Fibroblast of mammary gland (primary cell): ENCODE results near the gene FRMD3.

Source experiments
- DNase-seq: peaks from one replicate; pipeline ENCODE4 v3.0.0-alpha.2; 2010; ENCODE audit warnings: low read depth
- H3K4me3 ChIP-seq: 2 replicates; pipeline ENCODE4 v1.5.1; 2011; ENCODE audit warnings: low read depth, mild to moderate bottlenecking, low read length, moderate library complexity; ENCODE audit not compliant: control insufficient read depth
- CTCF ChIP-seq: conservative IDR thresholded peaks from 2 replicates; pipeline ENCODE4 v1.5.1; 2011; ENCODE audit warnings: low read depth, low read length, inconsistent platforms; ENCODE audit not compliant: control insufficient read depth, insufficient read depth

The FRMD3 gene

GRCh38 chr9:83514767-83515166, 23.4 kb downstream of the FRMD3 start:
- no peak for DNase-seq
- TF ChIP-seq CTCF = no peak
- no peak overlapping the region for H3K4me3 ChIP-seq

GRCh38 chr9:83512621-83513020, 25.6 kb downstream of the FRMD3 start:
- TF ChIP-seq CTCF = no peak
- DNase-seq = no peak
- no peak overlapping the region for H3K4me3 ChIP-seq

- DNase-seq = peak; percentile 61
- no peak overlapping the region for H3K4me3 ChIP-seq
- no peak for TF ChIP-seq CTCF
These were observed 27.1 kb downstream of the FRMD3 start for GRCh38 chr9:83511051-83511450.

- peak; percentile 57 for DNase-seq
- no peak overlapping the region for H3K4me3 ChIP-seq
- no peak for TF ChIP-seq CTCF
These were observed 28.8 kb downstream of the FRMD3 start for GRCh38 chr9:83509402-83509801.

GRCh38 chr9:83508067-83508466, 30.1 kb downstream of the FRMD3 start:
- no peak overlapping the region for H3K4me3 ChIP-seq
- TF ChIP-seq CTCF = no peak
- DNase-seq = peak; percentile 3

GRCh38 chr9:83505282-83505681, 32.9 kb downstream of the FRMD3 start:
- H3K4me3 ChIP-seq = no peak overlapping the region
- DNase-seq = no peak
- TF ChIP-seq CTCF = no peak

GRCh38 chr9:83503866-83504265, 34.3 kb downstream of the FRMD3 start:
- TF ChIP-seq CTCF = no peak
- no peak overlapping the region for H3K4me3 ChIP-seq
- no peak for DNase-seq
